ENCODE results near the gene ENAH.

Gene ENAH

GRCh38 chr1:225451840-225452515 is 200.9 kb downstream of the ENAH start:
- no peak overlapping the region for H3K4me3 ChIP-seq (ENCODE audit: low read length)
- no peak for DNase-seq (ENCODE audit: low read depth, low spot score)

- DNase-seq (ENCODE audit: low read depth, low spot score), result no peak
- no peak overlapping the region for H3K4me3 ChIP-seq (ENCODE audit: low read length)
Observed at GRCh38 chr1:225451340-225451739, 201.6 kb downstream of the ENAH start.

- no peak for DNase-seq (ENCODE audit: low read depth, low spot score)
Observed at GRCh38 chr1:225450491-225451191, 202.3 kb downstream of the ENAH start.

GRCh38 chr1:225449774-225450173 is 203.1 kb downstream of the ENAH start:
- no peak for DNase-seq (ENCODE audit: low read depth, low spot score)
- no peak overlapping the region for H3K4me3 ChIP-seq (ENCODE audit: low read length)

More at GRCh38 chr1:225450491-225451191, 202.3 kb downstream of the ENAH start:
- no peak overlapping the region for H3K4me3 ChIP-seq (ENCODE audit: low read length)

GRCh38 chr1:225449261-225449660 is 203.7 kb downstream of the ENAH start:
- no peak for DNase-seq (ENCODE audit: low read depth, low spot score)
- no peak overlapping the region for H3K4me3 ChIP-seq (ENCODE audit: low read length)

- H3K4me3 ChIP-seq (ENCODE audit: low read length), result no peak overlapping the region
- no peak for DNase-seq (ENCODE audit: low read depth, low spot score)
Observed at GRCh38 chr1:225448146-225448805, 204.6 kb downstream of the ENAH start.

GRCh38 chr1:225447650-225448089 is 205.3 kb downstream of the ENAH start:
- no peak for DNase-seq (ENCODE audit: low read depth, low spot score)
- H3K4me3 ChIP-seq (ENCODE audit: low read length), result no peak overlapping the region

- DNase-seq (ENCODE audit: low read depth, low spot score), result no peak
- H3K4me3 ChIP-seq (ENCODE audit: low read length), result no peak overlapping the region
Observed at GRCh38 chr1:225446981-225447615, 205.8 kb downstream of the ENAH start.

GRCh38 chr1:225446595-225446960 is 206.3 kb downstream of the ENAH start:
- no peak overlapping the region for H3K4me3 ChIP-seq (ENCODE audit: low read length)
- no peak for DNase-seq (ENCODE audit: low read depth, low spot score)

GRCh38 chr1:225445639-225446594 is 207.0 kb downstream of the ENAH start:
- H3K4me3 ChIP-seq (ENCODE audit: low read length), result no peak overlapping the region

GRCh38 chr1:225442123-225442505 is 210.8 kb downstream of the ENAH start:
- no peak overlapping the region for H3K4me3 ChIP-seq (ENCODE audit: low read length)
- no peak for DNase-seq (ENCODE audit: low read depth, low spot score)

More at GRCh38 chr1:225445639-225446594, 207.0 kb downstream of the ENAH start:
- peak; percentile 55 for DNase-seq (ENCODE audit: low read depth, low spot score)

- no peak for DNase-seq (ENCODE audit: low read depth, low spot score)
- no peak overlapping the region for H3K4me3 ChIP-seq (ENCODE audit: low read length)
Observed at GRCh38 chr1:225441314-225442122, 211.4 kb downstream of the ENAH start.

- H3K4me3 ChIP-seq (ENCODE audit: low read length), result no peak overlapping the region
- DNase-seq (ENCODE audit: low read depth, low spot score), result no peak
Observed at GRCh38 chr1:225440380-225441221, 212.3 kb downstream of the ENAH start.

- DNase-seq (ENCODE audit: low read depth, low spot score), result no peak
- no peak overlapping the region for H3K4me3 ChIP-seq (ENCODE audit: low read length)
Observed at GRCh38 chr1:225437710-225438437, 215.0 kb downstream of the ENAH start.
